GM23248 (cell line): ENCODE measurements around the gene PTPRD.

Experiments
- EZH2 ChIP-seq: fragments of 200-600 bp; sonication (generic); IDR thresholded peaks from 2 replicates; pipeline ENCODE4 v1.6.1; 2018; ENCODE audit warnings: antibody characterized with exemption, mild to moderate bottlenecking; ENCODE audit not compliant: insufficient read depth, poor library complexity, severe bottlenecking
- EZH2phosphoT487 ChIP-seq: fragments of 200-600 bp; sonication (generic); IDR thresholded peaks from 2 replicates; pipeline ENCODE4 v1.6.1; 2018; ENCODE audit warnings: antibody characterized with exemption, moderate library complexity, mild to moderate bottlenecking, low read depth; ENCODE audit not compliant: insufficient read depth

GRCh38 chr9:10045598-10045997 is 567.2 kb downstream of the PTPRD start:
- TF ChIP-seq EZH2 (no peak), EZH2phosphoT487 (no peak)
